ENCODE results near the gene PDLIM3.
A peak's percentile ranks its signal among the peaks of the same experiment; 100 is the strongest.

The PDLIM3 gene

DNA sequence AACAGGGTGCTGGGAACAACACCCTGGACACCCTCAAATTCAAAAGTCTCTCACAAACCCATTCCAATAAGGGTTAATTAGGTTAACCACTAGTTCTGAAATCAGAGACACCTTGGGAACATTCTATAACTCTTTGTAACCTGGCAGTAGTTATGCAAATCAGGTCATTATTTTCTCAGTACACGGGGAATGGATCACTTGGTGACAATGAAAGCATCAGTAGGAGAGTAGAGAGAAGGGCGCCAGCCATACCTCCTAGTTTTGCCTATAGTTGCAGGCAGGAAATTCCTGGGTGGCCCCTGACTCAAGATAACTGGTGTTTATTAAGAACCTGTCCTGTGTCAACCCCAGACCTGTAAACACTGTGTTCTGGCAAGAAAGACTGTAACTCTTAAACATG lies 66.3 kb downstream of the PDLIM3 start:
- DNase-seq, result no peak

DNA sequence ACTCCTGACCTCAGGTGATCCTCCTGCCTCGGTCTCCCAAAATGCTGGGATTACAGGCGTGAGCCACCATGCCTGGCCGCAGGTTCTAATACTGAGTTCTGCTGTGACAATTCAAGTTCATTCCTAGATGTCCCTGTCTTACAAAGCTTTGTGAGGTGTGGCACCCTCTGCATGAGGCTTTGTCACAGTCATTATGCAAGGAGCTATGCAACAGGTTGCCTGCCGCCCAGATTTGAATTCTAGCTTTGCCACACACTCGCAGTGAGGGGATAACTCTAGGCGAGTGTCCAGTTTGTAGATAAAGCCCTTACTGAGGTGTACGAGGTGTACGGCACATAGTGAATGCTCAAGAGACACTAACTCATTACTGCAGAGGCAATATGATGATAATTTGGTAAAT lies 67.3 kb downstream of the PDLIM3 start:
- no peak for DNase-seq

DNA sequence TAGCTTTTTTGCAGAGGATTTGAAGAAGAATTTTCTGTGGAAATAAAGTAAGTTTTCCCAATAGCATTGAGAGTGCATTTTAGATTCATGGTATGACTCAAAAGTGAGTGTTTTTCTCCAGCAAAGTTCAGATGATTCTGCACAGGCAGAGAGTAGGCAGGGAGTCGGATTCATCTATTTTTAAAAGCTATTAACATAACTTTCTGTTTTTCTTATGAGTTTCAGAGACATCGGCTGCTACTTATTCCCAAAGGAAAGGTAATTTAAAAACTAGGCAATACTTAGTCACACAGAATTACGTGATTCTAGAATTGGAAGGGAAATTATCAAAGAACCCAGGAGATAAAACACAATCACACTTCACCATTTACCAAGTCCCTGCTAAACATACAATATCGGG lies 68.2 kb downstream of the PDLIM3 start:
- DNase-seq, result peak; percentile 48

DNA sequence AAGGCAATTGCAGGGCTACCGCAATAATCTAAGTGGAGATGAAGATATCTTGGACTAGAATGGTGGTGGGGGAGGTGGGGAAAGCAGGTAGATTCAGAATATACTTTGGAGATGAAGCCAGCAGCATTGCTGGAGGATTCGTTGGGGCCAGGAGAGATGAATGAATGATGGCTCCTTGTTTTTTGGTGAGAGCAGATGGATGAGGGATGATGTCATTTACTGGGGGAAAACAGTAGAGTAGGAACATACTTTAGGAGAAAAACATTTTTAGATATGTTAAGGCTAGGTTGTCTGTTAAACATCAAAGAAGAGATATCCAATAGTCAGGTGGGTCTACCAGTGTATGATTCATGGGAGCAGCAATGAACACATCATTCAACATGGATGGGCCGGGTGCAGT lies 69.6 kb downstream of the PDLIM3 start:
- DNase-seq, result no peak

DNA sequence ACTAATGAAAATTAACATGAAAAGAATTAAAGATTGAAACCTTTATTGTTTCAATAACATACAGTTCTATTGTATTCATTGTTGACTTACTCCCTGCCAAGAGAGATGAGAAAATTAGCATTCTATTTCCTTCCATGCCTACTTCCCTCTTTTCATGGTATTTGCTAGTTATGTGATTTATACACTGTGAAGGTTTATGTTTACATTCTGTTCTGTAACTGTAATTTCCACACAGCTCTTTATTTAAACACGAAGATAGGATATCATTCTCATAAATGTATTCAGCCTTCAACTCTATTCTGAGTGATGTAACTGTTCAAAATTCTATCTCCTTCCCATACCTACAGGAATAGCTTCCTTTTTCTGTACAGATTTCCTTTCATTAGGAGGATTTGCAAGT lies 70.4 kb downstream of the PDLIM3 start:
- no peak for DNase-seq

DNA sequence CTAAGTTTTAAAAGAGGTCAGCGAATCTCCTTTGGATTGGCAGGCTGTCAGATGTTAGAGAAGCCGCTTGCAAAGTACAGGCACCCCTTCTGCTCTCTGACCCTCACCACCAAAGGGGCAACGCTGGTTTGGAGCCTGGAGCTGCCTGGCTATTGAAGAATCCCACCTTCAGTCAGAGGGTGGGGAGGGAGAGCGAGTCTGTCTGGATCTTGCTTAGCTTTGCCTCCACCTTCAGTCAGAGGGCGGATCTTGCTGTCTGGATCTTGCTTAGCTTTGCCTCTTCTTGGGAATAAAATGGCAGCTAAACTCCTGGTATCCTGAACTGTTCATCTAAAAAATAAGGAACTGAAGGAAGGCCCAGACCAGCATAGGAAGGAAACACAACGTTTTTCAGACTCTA lies 71.1 kb downstream of the PDLIM3 start:
- DNase-seq, result no peak

DNA sequence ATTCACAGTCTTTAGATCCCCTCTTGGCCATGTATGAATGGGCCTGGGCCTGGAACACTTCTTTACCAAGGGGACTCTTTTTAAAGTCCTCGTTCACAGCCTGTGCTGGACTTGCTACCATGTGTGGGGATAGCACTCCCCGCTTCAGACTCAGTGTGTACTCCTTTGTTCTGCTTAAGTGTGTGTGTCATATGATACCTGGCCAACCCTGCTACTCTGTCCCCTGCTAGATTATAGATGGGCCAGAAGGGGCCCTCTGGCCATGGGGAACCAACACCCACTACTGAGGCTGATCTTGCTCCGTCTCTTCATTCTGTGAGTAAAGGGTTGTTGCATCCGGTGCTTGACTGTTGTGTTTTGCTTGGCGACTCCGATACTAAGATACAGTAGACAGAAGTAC lies 71.8 kb downstream of the PDLIM3 start:
- no peak for DNase-seq

DNA sequence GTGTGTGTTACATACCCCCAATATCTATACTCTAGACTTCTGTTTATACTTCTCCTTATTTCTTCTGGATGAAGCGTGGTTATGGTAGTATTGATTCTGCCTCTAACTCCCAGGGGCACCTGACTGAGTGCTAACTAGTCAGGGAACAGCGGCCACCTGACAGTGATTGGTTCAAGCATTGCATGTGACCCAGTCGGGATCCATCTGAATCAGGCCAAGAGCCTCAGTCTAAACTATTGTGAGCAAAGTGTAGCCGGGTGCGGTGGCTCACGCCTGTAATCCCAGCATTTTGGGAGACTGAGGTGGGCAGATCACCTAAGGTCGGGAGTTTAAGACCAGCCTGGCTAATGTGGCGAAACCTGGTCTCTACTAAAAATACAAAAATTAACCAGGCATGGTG lies 73.7 kb downstream of the PDLIM3 start:
- no peak for DNase-seq

DNA sequence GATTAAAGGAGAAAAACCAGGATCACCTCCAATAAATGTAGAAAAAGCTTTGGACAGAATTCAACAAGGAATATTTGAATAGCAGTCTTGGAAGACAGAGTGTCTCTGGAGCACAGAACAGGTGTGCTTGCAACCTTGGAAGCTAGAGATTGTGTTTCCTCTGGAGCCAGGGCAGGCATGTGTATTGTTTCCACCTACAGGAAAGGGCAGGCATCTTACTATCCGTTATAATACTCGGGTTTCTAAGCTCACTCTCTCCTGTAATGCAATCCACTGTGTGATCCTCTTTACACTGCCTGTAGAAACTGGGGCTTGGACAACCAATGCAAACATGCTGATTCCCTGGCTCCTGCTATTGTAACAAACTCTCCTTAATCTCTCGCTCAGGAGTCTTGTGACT lies 78.2 kb downstream of the PDLIM3 start:
- no peak for DNase-seq

DNA sequence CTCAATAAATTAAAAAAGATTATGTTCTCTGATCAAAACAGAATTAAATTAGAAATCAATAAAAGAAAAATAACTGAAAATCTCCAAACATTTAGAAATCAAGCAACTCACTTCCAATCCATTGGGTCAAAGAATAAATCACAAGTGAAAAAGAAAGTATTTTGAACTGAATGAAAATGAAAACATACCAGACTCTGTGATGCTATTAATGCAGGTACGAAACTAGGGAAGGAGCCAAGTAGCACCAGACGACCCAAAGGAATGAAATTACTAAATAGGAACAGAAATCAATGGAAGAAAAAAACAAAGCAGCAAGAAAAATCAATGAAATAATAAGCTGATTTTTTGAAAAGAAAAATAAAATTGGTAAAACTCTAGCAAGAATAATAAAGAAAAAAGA lies 79.2 kb downstream of the PDLIM3 start:
- no peak for DNase-seq
